Heart right ventricle (tissue), 16 donors: ENCODE data around the gene TTYH3. TPM values are rescaled to one million over a fixed set of nuclear protein-coding genes. Genes with fewer than 3 reads are reported as not detected.
A peak's percentile ranks its signal among the peaks of the same experiment; 100 is the strongest.
"Not testable (repeated sequence)": the region's sequence is repeated elsewhere in the genome, so short reads cannot be mapped to it uniquely, and the experiment has no call there.

ENCODE experiments used
- ATAC-seq, 8 donors: fragments of 200-7000 bp; cut with Tn5 transposase; one replicate each; pipeline ENCODE4 v1.9.1; 2020; ENCODE audit warnings: mild to moderate bottlenecking in 8 of 8, moderate library complexity in 8 of 8, moderate number of reproducible peaks in 1 of 8
- DNase-seq, 2 donors: peaks; one replicate each; pipeline ENCODE4 v3.0.0-alpha.2; 2020
- H3K27ac ChIP-seq, 10 donors: fragments of 200-600 bp; sonication (generic) in 2 of 10; one replicate each; pipeline versions ENCODE4 v1.5.0 to v1.8.0; 2020 to 2022; ENCODE audit warnings: mild to moderate bottlenecking in 3 of 10
- H3K27me3 ChIP-seq, 7 donors: fragments of 200-600 bp; one replicate each; pipeline ENCODE4 v1.8.0; 2021 to 2022; ENCODE audit warnings: mild to moderate bottlenecking in 2 of 7
- H3K36me3 ChIP-seq, 9 donors: fragments of 200-600 bp; sonication (generic) in 1 of 9; one replicate each; pipeline versions ENCODE4 v1.5.0 to v1.8.0; 2020 to 2022; ENCODE audit warnings: mild to moderate bottlenecking in 2 of 9
- H3K4me1 ChIP-seq, 9 donors: fragments of 200-600 bp; sonication (generic) in 1 of 9; one replicate each; pipeline versions ENCODE4 v1.5.0 to v1.8.0; 2020 to 2022; ENCODE audit warnings: mild to moderate bottlenecking in 4 of 9
- H3K4me3 ChIP-seq, 10 donors: fragments of 200-600 bp; sonication (generic) in 2 of 10; one replicate each; pipeline versions ENCODE4 v1.5.0 to v1.8.0; 2020 to 2022; ENCODE audit warnings: mild to moderate bottlenecking in 7 of 10, moderate library complexity in 2 of 10
- H3K9me3 ChIP-seq, 11 donors: fragments of 200-600 bp in 10 of 11; sonication (generic) in 2 of 11; one replicate each; pipeline versions ENCODE4 v1.5.0 to v1.8.0; 2013 to 2022; ENCODE audit warnings: mild to moderate bottlenecking in 2 of 11, control low read depth in 1 of 11, moderate library complexity in 1 of 11
- WGBS, 2 donors: extraction: QIAGEN DNeasy Blood & Tissue Kit; methylation state at CpG; one replicate each; pipeline ENCODE4 v1.1.7; 2013; ENCODE audit warnings: inconsistent platforms in 1 of 2; 5-methylcytosine and 5-hydroxymethylcytosine counted together
- intact Hi-C, 10 donors: fragments of 100-400 bp; cut with DNase I; formaldehyde crosslinking; loops; one replicate each; pipeline versions ENCODE4 v1.11.1 to v1.14.2; 2022
- polyA plus RNA-seq, 2 donors: library from polyadenylated mRNA; stranded (reverse); fragments of 200-250 nt; gene quantifications; one replicate each; pipeline ENCODE4 v1.2.3, GENCODE V29; 2013
- total RNA-seq, 10 donors: library from RNA; stranded (reverse); fragmentation: NEBNext Ultra II Directional in 3 of 10; extraction: Animal tissue kit (Norgen Biotek cat#: 25700) in 3 of 10; gene quantifications; one replicate each; pipeline versions ENCODE4 v1.2.1 to v1.2.4, GENCODE V29; 2021 to 2023
- TF ChIP-seq, protein P1 (sequence below), 9 donors: fragments of 200-600 bp; sonication (generic) in 2 of 9; IDR thresholded peaks; one replicate each; pipeline versions ENCODE4 v1.5.0 to v1.8.0; 2021 to 2022; ENCODE audit warnings: antibody characterized with exemption in 9 of 9, mild to moderate bottlenecking in 5 of 9, moderate library complexity in 1 of 9
- donor health status: Arrhythmogenic right ventricular cardiomyopathy.
- donor health status: ischemic (EF 13 %, LVEDD 7.1; RV severe dilation, severe dysfunction).
- donor health status: healthy with polysubstance abuse.
- donor health status: DM: no; HTN: yes; CAD: no.
- donor health status: DM: no; HTN: no; CAD: no.
- donor health status: ischemic (EF 25% LVEDD 6.9; RV normal size, moderate dysfunction).
- donor health status: ischemic (EF 25% LVEDD 5.7; RV mildly dilated, moderate dysfunction).
- donor health status: healthy.
- donor health status: DM: yes; HTN: yes; CAD: no.
- donor health status: Ischemic cardiomyopathy.
- donor health status: ischemic (EF 35%, LVEDD 5.7; RV mildly dilated, moderate dysfunction).
- donor health status: nonischemic (EF 11% LVEDD 7.7; RV severe dilation, severe dysfunction).
- donor health status: DM: yes; HTN: yes; CAD: no.
- donor health status: PGD.
- donor health status: ischemic (EF 29% LVEDD 5.4; RV normal size, mild dysfunction).
- donor health status: nonischemic (EF 23%, LVEDD 6.1; RV moderate dilation, normal function).

Gene TTYH3
- total and polyA plus RNA-seq, 12 donors, result 7.0 to 37.5 (median 9.0) TPM

GRCh38 chr7:2673934-2674333, 42.1 kb downstream of the TTYH3 start:
- Histone ChIP-seq H3K36me3 (no peaks in the 10 kb centered on the region), H3K4me1 (peaks cover 0 to 7% (median 0%) of the 10 kb centered on the region in 9 donors), H3K9me3 (peaks cover 0 to 19% (median 0%) of the 10 kb centered on the region in 11 donors), H3K27ac (no peak overlapping the region), H3K27me3 (peaks cover 0 to 22% (median 11%) of the 10 kb centered on the region in 7 donors), H3K4me3 (no peak overlapping the region)
- TF ChIP-seq, protein P1, sequence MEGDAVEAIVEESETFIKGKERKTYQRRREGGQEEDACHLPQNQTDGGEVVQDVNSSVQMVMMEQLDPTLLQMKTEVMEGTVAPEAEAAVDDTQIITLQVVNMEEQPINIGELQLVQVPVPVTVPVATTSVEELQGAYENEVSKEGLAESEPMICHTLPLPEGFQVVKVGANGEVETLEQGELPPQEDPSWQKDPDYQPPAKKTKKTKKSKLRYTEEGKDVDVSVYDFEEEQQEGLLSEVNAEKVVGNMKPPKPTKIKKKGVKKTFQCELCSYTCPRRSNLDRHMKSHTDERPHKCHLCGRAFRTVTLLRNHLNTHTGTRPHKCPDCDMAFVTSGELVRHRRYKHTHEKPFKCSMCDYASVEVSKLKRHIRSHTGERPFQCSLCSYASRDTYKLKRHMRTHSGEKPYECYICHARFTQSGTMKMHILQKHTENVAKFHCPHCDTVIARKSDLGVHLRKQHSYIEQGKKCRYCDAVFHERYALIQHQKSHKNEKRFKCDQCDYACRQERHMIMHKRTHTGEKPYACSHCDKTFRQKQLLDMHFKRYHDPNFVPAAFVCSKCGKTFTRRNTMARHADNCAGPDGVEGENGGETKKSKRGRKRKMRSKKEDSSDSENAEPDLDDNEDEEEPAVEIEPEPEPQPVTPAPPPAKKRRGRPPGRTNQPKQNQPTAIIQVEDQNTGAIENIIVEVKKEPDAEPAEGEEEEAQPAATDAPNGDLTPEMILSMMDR (IDR thresholded peaks at IDR 0.05), result no peak
- intact Hi-C loops, result no loop called here
- DNase-seq (no peak), ATAC-seq (no peak)

DNA sequence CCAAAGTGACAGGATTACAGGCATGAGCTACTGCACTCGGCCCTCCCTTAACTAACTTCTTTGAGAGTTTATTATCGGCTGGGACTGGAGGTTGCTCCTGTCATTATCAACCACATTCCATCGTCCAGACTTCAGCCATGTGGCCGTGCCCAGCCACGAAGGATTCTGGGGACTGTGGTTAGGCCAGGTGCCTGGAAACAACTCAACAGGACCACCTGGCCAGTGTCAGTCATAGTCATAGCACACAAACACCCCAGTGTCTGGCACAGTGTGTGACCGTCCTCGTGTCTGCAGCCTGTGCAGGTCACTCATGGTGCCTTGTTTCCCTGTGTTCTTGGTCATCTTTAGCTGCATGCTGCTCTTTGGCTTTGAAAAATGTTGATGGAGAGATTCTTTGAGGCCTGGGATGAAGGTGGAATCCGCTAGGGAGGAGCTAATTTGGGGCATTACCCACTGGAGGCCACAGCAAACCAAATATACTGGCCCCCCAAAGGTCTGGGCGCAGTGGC, 43.5 kb downstream of the TTYH3 start:
- intact Hi-C loops, result no loop called here
- peaks cover 0 to 7% (median 0%) of the 10 kb centered on the region in 9 donors for H3K4me1 ChIP-seq
- WGBS, 2 donors, result 79 to 82% methylated on average over 9 of the region's 9 CpGs
- H3K9me3 ChIP-seq, result peaks cover 0 to 19% (median 0%) of the 10 kb centered on the region in 11 donors
- H3K4me3 ChIP-seq, result no peak overlapping the region
- ATAC-seq (no peak), DNase-seq (no peak)
- H3K27me3 ChIP-seq, result peaks cover 0 to 18% (median 16%) of the 10 kb centered on the region in 7 donors
- H3K36me3 ChIP-seq, result no peaks in the 10 kb centered on the region
- no peak overlapping the region for H3K27ac ChIP-seq
- TF ChIP-seq, protein P1 (IDR thresholded peaks at IDR 0.05), result no peak

- intact Hi-C loops, DNase-seq, H3K27ac ChIP-seq, H3K4me1 ChIP-seq, ATAC-seq, H3K36me3 ChIP-seq, H3K4me3 ChIP-seq: not testable (repeated sequence)
- peaks cover 0 to 19% (median 0%) of the 10 kb centered on the region in 11 donors for H3K9me3 ChIP-seq
- peaks cover 0 to 19% (median 11%) of the 10 kb centered on the region in 7 donors for H3K27me3 ChIP-seq
- 79% methylated on average over 7 of the region's 8 CpGs for WGBS, 2 donors
Observed at GRCh38 chr7:2676576-2676975, 44.8 kb downstream of the TTYH3 start.

- DNase-seq, H3K4me3 ChIP-seq, ATAC-seq, intact Hi-C loops, H3K27ac ChIP-seq, H3K36me3 ChIP-seq, H3K4me1 ChIP-seq: not testable (repeated sequence)
- Histone ChIP-seq H3K27me3 (peaks cover 0 to 23% (median 8%) of the 10 kb centered on the region in 7 donors), H3K9me3 (peaks cover 0 to 22% (median 0%) of the 10 kb centered on the region in 11 donors)
- 85 to 88% methylated on average over 13 of the region's 15 CpGs for WGBS, 2 donors
Observed at GRCh38 chr7:2678454-2678853, 46.7 kb downstream of the TTYH3 start.

DNA sequence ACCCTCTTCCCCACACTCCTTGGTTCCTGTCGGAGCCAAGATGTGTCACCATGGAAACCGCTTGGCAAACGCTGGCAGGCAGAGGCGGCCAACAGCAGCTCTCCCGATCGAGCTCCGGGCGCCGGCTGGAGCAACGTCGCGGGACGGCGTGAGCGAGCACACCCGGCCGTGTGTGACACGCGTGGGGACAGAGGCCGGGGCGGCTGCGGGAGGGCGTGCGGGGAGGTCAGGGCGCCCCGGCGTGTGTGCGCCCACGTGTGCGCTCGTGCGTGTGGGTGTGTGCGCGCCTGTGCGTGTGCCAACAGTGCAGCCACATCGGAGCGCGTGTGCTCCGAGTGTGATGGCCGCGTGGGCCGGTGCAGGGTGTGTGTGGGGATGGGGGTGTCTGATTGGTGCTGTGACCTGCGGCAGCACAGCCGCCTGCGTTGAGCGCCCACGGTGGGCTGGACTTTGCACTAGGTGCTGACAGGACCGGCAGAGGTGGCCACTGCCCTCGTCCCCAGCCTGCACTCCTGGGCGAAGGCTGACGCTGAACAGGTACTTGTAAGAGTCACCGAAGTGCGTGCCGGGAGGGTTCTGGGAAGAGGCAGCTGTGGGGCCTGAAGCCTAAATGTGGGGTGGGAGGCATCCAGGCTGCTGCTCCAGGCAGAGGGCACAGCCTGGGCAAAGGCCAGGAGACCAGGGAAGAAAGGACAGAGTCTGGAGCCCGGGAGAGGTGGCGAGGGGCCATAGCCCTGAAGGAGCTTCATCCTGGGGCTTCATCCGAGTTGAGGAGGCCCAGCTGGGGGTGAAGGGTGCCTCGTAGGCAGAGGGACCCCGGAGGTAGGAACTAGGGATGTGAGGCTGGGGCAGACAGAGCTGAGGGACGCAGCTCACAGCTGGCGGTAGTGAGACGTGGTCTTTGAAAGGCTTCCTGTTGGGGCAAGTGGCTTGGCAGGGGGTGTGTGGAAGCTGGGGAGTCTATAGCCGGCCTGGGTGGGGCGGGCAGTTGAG, 47.6 kb downstream of the TTYH3 start:
- 59 to 66% methylated on average over 58 to 64 of the region's 64 CpGs for WGBS, 2 donors
- not testable (repeated sequence) for H3K27ac ChIP-seq, H3K36me3 ChIP-seq, H3K4me3 ChIP-seq, DNase-seq, H3K4me1 ChIP-seq
- ATAC-seq, result peak in 1 of 8 donors; percentile 26
- intact Hi-C loops, result loop anchor here (1.0 to 10.0 kb wide), 11 partner anchors 107 to 235 kb away; partner anchors contain the start of gene GRIFIN (in 2 of the 10)
- Histone ChIP-seq H3K27me3 (peaks cover 0 to 27% (median 10%) of the 10 kb centered on the region in 7 donors), H3K9me3 (peaks cover 0 to 14% (median 0%) of the 10 kb centered on the region in 11 donors)
